Measurements from ENCODE around the gene ZFYVE1. TPM values are rescaled to one million over a fixed set of nuclear protein-coding genes. Genes with fewer than 3 reads are reported as not detected.

ZFYVE1 gene
- total and polyA plus RNA-seq, 10 of the 15 experiments (the other 5 are each of a cell fraction or from before 2014, with no cell fraction given) = 1.2 to 13.3 (median 6.4) TPM

- Histone ChIP-seq H3K36me3 (ENCODE audit: control insufficient read depth in 2 of 2, insufficient read depth in 2 of 2, low read length in 1 of 2) (no peaks in the 10 kb centered on the region), H2AFZ (ENCODE audit: control insufficient read depth, low read depth, low read length) (no peak overlapping the region), H3K4me2 (ENCODE audit: control insufficient read depth, insufficient read depth) (no peak overlapping the region), H3K79me2 (ENCODE audit: control insufficient read depth, insufficient read depth, low read length) (no peaks in the 10 kb centered on the region), H3K4me1 (ENCODE audit: control insufficient read depth, insufficient read depth, low read length) (no peaks in the 10 kb centered on the region), H3K9me3 (replicated peaks; ENCODE audit: control insufficient read depth, insufficient read depth, low read length) (no peaks in the 10 kb centered on the region), H3K27ac (ENCODE audit: control insufficient read depth, insufficient read depth) (no peak overlapping the region), H3K27me3 (replicated peaks in 1 of 2; ENCODE audit: control insufficient read depth in 2 of 2, insufficient read depth in 2 of 2, low read length in 1 of 2) (no peaks in the 10 kb centered on the region; a peak in 1 of 4 replicates), H3K4me3 (no peak overlapping the region), H4K20me1 (ENCODE audit: control insufficient read depth, insufficient read depth) (no peaks in the 10 kb centered on the region), H3K9ac (ENCODE audit: control insufficient read depth, insufficient read depth, low read length) (no peak overlapping the region)
- intact Hi-C loops (cut with micrococcal nuclease; ENCODE audit: unreplicated experiment) (no loop called here), in situ Hi-C loops (cut with MboI) (no loop called here)
- 48% methylated on average over 2 of the region's 2 CpGs for WGBS (ENCODE audit: insufficient coverage, insufficient replicate concordance, low lambda C conversion rate, missing lambda C conversion rate)
- ATAC-seq = no peak
- BruUV-seq (replicated peaks) = no TSS peak
- TF ChIP-seq CTCF (IDR thresholded peaks at IDR 0.05 in 2 of 3, conservative IDR thresholded peaks at IDR 0.05 in 1 of 3; ENCODE audit: control insufficient read depth in 2 of 3, extremely low read depth in 1 of 3, insufficient read depth in 1 of 3, low read depth in 3 of 3, low read length in 3 of 3) = peak in 2 of 3 experiments; percentile 7 to 9; a peak in 2 of 6 replicates
- TF ChIP-seq RUNX3 (IDR thresholded peaks at IDR 0.05; ENCODE audit: low read length) = no peak
- ChIA-PET SMC1A (ENCODE audit: uncharacterized antibody, unreplicated experiment) (interaction anchor here (1.3 kb wide), 1 partner anchor 406 kb away, joined by 3 read pairs; no protein-coding TSS in a partner anchor), POLR2A (interaction anchor here (0.7 to 0.8 kb wide), 2 partner anchors 28 to 400 kb away, joined by 3 to 4 read pairs; no protein-coding TSS in a partner anchor), RAD21 (ENCODE audit: unreplicated experiment) (no interaction called here), CTCF (interaction anchor here (1.9 kb wide), 1 partner anchor 406 kb away, joined by 5 read pairs; no protein-coding TSS in a partner anchor)
- no peak for FAIRE-seq
- DNase-seq (ENCODE audit: low read depth, low spot score) = no peak
These were observed 106.9 kb downstream of the ZFYVE1 start for GRCh38 chr14:72920008-72920407.

Small RNA genes lying within 50 kb of the gene (small RNA-seq; reads per million reads assigned to genes)
- not detected for gene RN7SL586P

Other genes with a start within 250 kb of the ZFYVE1 start
- gene DPF3, start 133.0 kb downstream of the ZFYVE1 start, total RNA-seq (2014; rRNA removed) = 1.9 and 3.6 TPM in 2 replicates
- 1.5 and 2.5 TPM in 2 replicates for gene DPF3, start 133.0 kb downstream of the ZFYVE1 start, total RNA-seq (2014; rRNA removed; fragmentation: Illumina TruSeq; extraction: Trizol)
- gene DPF3, start 133.0 kb downstream of the ZFYVE1 start, total RNA-seq (2021) = 2.7 and 3.2 TPM in 2 replicates
- gene DPF3, start 133.0 kb downstream of the ZFYVE1 start, polyA plus RNA-seq (2011; rRNA removed) = 7.3 and 8.0 TPM in 2 replicates
- 2.5 and 3.3 TPM in 2 replicates for gene DPF3, start 133.0 kb downstream of the ZFYVE1 start, polyA plus RNA-seq (2014; fragmentation: Illumina TruSeq; extraction: Trizol)
- gene DPF3, start 133.0 kb downstream of the ZFYVE1 start, polyA plus RNA-seq (2014; fragmentation: Nextera tagmentation; extraction: Ambion mirVana) = under 1 TPM; 0.69 to 0.87 TPM
- 3.2 and 3.8 TPM in 2 replicates for gene DPF3, start 133.0 kb downstream of the ZFYVE1 start, polyA plus RNA-seq (2014; rRNA removed)
- 1 to 10 TPM; 1.7 to 1.8 TPM for gene DPF3, start 133.0 kb downstream of the ZFYVE1 start, polyA plus RNA-seq (2016; fragmentation: Nextera tagmentation; extraction: Ambion mirVana)
- gene DCAF4, start 100.6 kb downstream of the ZFYVE1 start, total RNA-seq (2014; rRNA removed) = 20.5 and 22.6 TPM in 2 replicates
- 20.6 and 21.6 TPM in 2 replicates for gene DCAF4, start 100.6 kb downstream of the ZFYVE1 start, total RNA-seq (2014; rRNA removed; fragmentation: Illumina TruSeq; extraction: Trizol)
- 24.9 and 29.4 TPM in 2 replicates for gene DCAF4, start 100.6 kb downstream of the ZFYVE1 start, total RNA-seq (2021)
- gene DCAF4, start 100.6 kb downstream of the ZFYVE1 start, polyA plus RNA-seq (2011; rRNA removed) = 33.7 and 44.8 TPM in 2 replicates
- 25.5 and 51.1 TPM in 2 replicates for gene DCAF4, start 100.6 kb downstream of the ZFYVE1 start, polyA plus RNA-seq (2014; fragmentation: Illumina TruSeq; extraction: Trizol)
- gene DCAF4, start 100.6 kb downstream of the ZFYVE1 start, polyA plus RNA-seq (2014; fragmentation: Nextera tagmentation; extraction: Ambion mirVana) = 1 to 10 TPM; 2.6 to 3.1 TPM
- gene DCAF4, start 100.6 kb downstream of the ZFYVE1 start, polyA plus RNA-seq (2014; rRNA removed) = 26.2 and 28.3 TPM in 2 replicates
- 10 to 100 TPM; 18.7 to 18.8 TPM for gene DCAF4, start 100.6 kb downstream of the ZFYVE1 start, polyA plus RNA-seq (2016; fragmentation: Nextera tagmentation; extraction: Ambion mirVana)
- 43.4 and 46.0 TPM in 2 replicates for gene RBM25, start 31.4 kb upstream of the ZFYVE1 start, total RNA-seq (2014; rRNA removed)
- gene RBM25, start 31.4 kb upstream of the ZFYVE1 start, total RNA-seq (2014; rRNA removed; fragmentation: Illumina TruSeq; extraction: Trizol) = 70.2 and 74.2 TPM in 2 replicates
- gene RBM25, start 31.4 kb upstream of the ZFYVE1 start, total RNA-seq (2021) = 78.3 and 84.6 TPM in 2 replicates
- gene RBM25, start 31.4 kb upstream of the ZFYVE1 start, polyA plus RNA-seq (2011; rRNA removed) = 77.9 and 126 TPM in 2 replicates
- 125 and 156 TPM in 2 replicates for gene RBM25, start 31.4 kb upstream of the ZFYVE1 start, polyA plus RNA-seq (2014; fragmentation: Illumina TruSeq; extraction: Trizol)
- gene RBM25, start 31.4 kb upstream of the ZFYVE1 start, polyA plus RNA-seq (2014; fragmentation: Nextera tagmentation; extraction: Ambion mirVana) = 10 to 100 TPM; 64.9 to 71.2 TPM
- 56.6 and 61.5 TPM in 2 replicates for gene RBM25, start 31.4 kb upstream of the ZFYVE1 start, polyA plus RNA-seq (2014; rRNA removed)
- 10 to 100 TPM; 74.0 to 77.4 TPM for gene RBM25, start 31.4 kb upstream of the ZFYVE1 start, polyA plus RNA-seq (2016; fragmentation: Nextera tagmentation; extraction: Ambion mirVana)
- gene PSEN1, start 109.4 kb upstream of the ZFYVE1 start, total RNA-seq (2014; rRNA removed) = 21.5 and 27.2 TPM in 2 replicates
- gene PSEN1, start 109.4 kb upstream of the ZFYVE1 start, total RNA-seq (2014; rRNA removed; fragmentation: Illumina TruSeq; extraction: Trizol) = 21.9 and 22.0 TPM in 2 replicates
- 27.5 and 28.3 TPM in 2 replicates for gene PSEN1, start 109.4 kb upstream of the ZFYVE1 start, total RNA-seq (2021)
- 17.9 and 19.2 TPM in 2 replicates for gene PSEN1, start 109.4 kb upstream of the ZFYVE1 start, polyA plus RNA-seq (2011; rRNA removed)
- 32.3 and 37.3 TPM in 2 replicates for gene PSEN1, start 109.4 kb upstream of the ZFYVE1 start, polyA plus RNA-seq (2014; fragmentation: Illumina TruSeq; extraction: Trizol)
- 10 to 100 TPM in 1 of 2 experiments, 1 to 10 TPM in 1; 8.9 to 10.1 TPM for gene PSEN1, start 109.4 kb upstream of the ZFYVE1 start, polyA plus RNA-seq (2014; fragmentation: Nextera tagmentation; extraction: Ambion mirVana)
- gene PSEN1, start 109.4 kb upstream of the ZFYVE1 start, polyA plus RNA-seq (2014; rRNA removed) = 15.4 and 17.5 TPM in 2 replicates
- gene PSEN1, start 109.4 kb upstream of the ZFYVE1 start, polyA plus RNA-seq (2016; fragmentation: Nextera tagmentation; extraction: Ambion mirVana) = 10 to 100 TPM; 28.7 to 31.5 TPM
- gene PAPLN, start 210.4 kb upstream of the ZFYVE1 start, total RNA-seq (2014; rRNA removed) = 9.9 and 10.7 TPM in 2 replicates
- gene PAPLN, start 210.4 kb upstream of the ZFYVE1 start, total RNA-seq (2014; rRNA removed; fragmentation: Illumina TruSeq; extraction: Trizol) = 6.4 and 7.1 TPM in 2 replicates
- 11.4 and 15.6 TPM in 2 replicates for gene PAPLN, start 210.4 kb upstream of the ZFYVE1 start, total RNA-seq (2021)
- gene PAPLN, start 210.4 kb upstream of the ZFYVE1 start, polyA plus RNA-seq (2011; rRNA removed) = 18.9 and 23.5 TPM in 2 replicates
- gene PAPLN, start 210.4 kb upstream of the ZFYVE1 start, polyA plus RNA-seq (2014; fragmentation: Illumina TruSeq; extraction: Trizol) = 7.7 and 11.8 TPM in 2 replicates
- 1 to 10 TPM; 1.8 to 2.6 TPM for gene PAPLN, start 210.4 kb upstream of the ZFYVE1 start, polyA plus RNA-seq (2014; fragmentation: Nextera tagmentation; extraction: Ambion mirVana)
- 15.7 and 19.8 TPM in 2 replicates for gene PAPLN, start 210.4 kb upstream of the ZFYVE1 start, polyA plus RNA-seq (2014; rRNA removed)
- gene PAPLN, start 210.4 kb upstream of the ZFYVE1 start, polyA plus RNA-seq (2016; fragmentation: Nextera tagmentation; extraction: Ambion mirVana) = 1 to 10 TPM; 3.8 to 7.0 TPM

All from GM12878 (cell line).